ENCODE data around the gene SLC22A25. TPM values are rescaled to one million over a fixed set of nuclear protein-coding genes. Genes with fewer than 3 reads are reported as not detected.

SLC22A25 gene
- total and polyA plus RNA-seq, 8 donors = not detected

- no peak for TF ChIP-seq CTCF (IDR thresholded peaks at IDR 0.05)
- H3K27me3 ChIP-seq = no peaks in the 10 kb centered on the region
- intact Hi-C loops (cut with DNase I) = no loop called here
- ATAC-seq (no peak), DNase-seq (no peak), FAIRE-seq (no peak)
- H3K4me3 ChIP-seq = no peak overlapping the region
- WGBS, 2 donors = 4 to 5% methylated on average over 1 of the region's 1 CpG
- no peaks in the 10 kb centered on the region for H3K9me3 ChIP-seq
- no peaks in the 10 kb centered on the region for H3K36me3 ChIP-seq
- H3K27ac ChIP-seq = no peak overlapping the region
- H3K4me1 ChIP-seq = peaks cover 0 to 7% (median 0%) of the 10 kb centered on the region in 3 donors
These were observed 13.6 kb downstream of the SLC22A25 start for GRCh38 chr11:63229815-63230214.

GRCh38 chr11:63227521-63228107 is 15.8 kb downstream of the SLC22A25 start:
- ATAC-seq = no peak
- Histone ChIP-seq H3K4me1 (peaks cover 0 to 7% (median 0%) of the 10 kb centered on the region in 3 donors), H3K4me3 (no peak overlapping the region), H3K27me3 (no peaks in the 10 kb centered on the region), H3K36me3 (no peaks in the 10 kb centered on the region), H3K9me3 (no peaks in the 10 kb centered on the region), H3K27ac (no peak overlapping the region)
- intact Hi-C loops (cut with DNase I) = no loop called here
- 90 to 93% methylated on average over 2 of the region's 2 CpGs for WGBS, 2 donors
- no peak for TF ChIP-seq CTCF (IDR thresholded peaks at IDR 0.05)
- no peak for FAIRE-seq
- DNase-seq = no peak

GRCh38 chr11:63226488-63227114 is 16.8 kb downstream of the SLC22A25 start:
- Histone ChIP-seq H3K4me1 (peaks cover 0 to 7% (median 0%) of the 10 kb centered on the region in 3 donors), H3K9me3 (no peaks in the 10 kb centered on the region), H3K4me3 (no peak overlapping the region), H3K36me3 (no peaks in the 10 kb centered on the region), H3K27me3 (no peaks in the 10 kb centered on the region), H3K27ac (no peak overlapping the region)
- intact Hi-C loops (cut with DNase I) = no loop called here
- no peak for TF ChIP-seq CTCF (IDR thresholded peaks at IDR 0.05)
- 91 to 94% methylated on average over 1 of the region's 1 CpG for WGBS, 2 donors
- FAIRE-seq (no peak), DNase-seq (no peak), ATAC-seq (no peak)

- FAIRE-seq = no peak
- Histone ChIP-seq H3K27me3 (no peaks in the 10 kb centered on the region), H3K27ac (no peak overlapping the region), H3K4me1 (no peaks in the 10 kb centered on the region), H3K36me3 (no peaks in the 10 kb centered on the region), H3K4me3 (no peak overlapping the region), H3K9me3 (no peaks in the 10 kb centered on the region)
- no peak for TF ChIP-seq CTCF (IDR thresholded peaks at IDR 0.05)
- 30 to 39% methylated on average over 4 of the region's 4 CpGs for WGBS, 2 donors
- peak in 1 of 4 donors; percentile 51 for ATAC-seq
- intact Hi-C loops (cut with DNase I) = loop anchor here in 1 of 3 donors (10.0 kb wide), 1 partner anchor 89 kb away; no protein-coding TSS in a partner anchor
- no peak for DNase-seq
These were observed 29.3 kb downstream of the SLC22A25 start for GRCh38 chr11:63214093-63214492.

GRCh38 chr11:63212742-63213141 is 30.7 kb downstream of the SLC22A25 start:
- H3K27me3 ChIP-seq = no peaks in the 10 kb centered on the region
- no peaks in the 10 kb centered on the region for H3K36me3 ChIP-seq
- 1 to 5% methylated on average over 2 of the region's 2 CpGs for WGBS, 2 donors
- FAIRE-seq (no peak), DNase-seq (peak in 1 of 6 donors; percentile 21), ATAC-seq (peak in 2 of 4 donors; percentile 42 to 68)
- TF ChIP-seq CTCF (IDR thresholded peaks at IDR 0.05) = peak in 3 of 4 donors; percentile 27 to 47 (median 40)
- H3K27ac ChIP-seq = no peak overlapping the region
- intact Hi-C loops (cut with DNase I) = loop anchor here in 1 of 3 donors (10.0 kb wide), 1 partner anchor 88 kb away; no protein-coding TSS in a partner anchor
- no peak overlapping the region for H3K4me3 ChIP-seq
- no peaks in the 10 kb centered on the region for H3K4me1 ChIP-seq
- H3K9me3 ChIP-seq = no peaks in the 10 kb centered on the region

All from pancreas (tissue), 10 donors.